GM18511 (cell line): ENCODE measurements around the gene FADS2.

Experiments used
- ATAC-seq: cut with Tn5 transposase; IDR thresholded peaks from one replicate; pipeline ENCODE4 v1.9.1; 2021; ENCODE audit warnings: mild to moderate bottlenecking, moderate library complexity; ENCODE audit not compliant: unreplicated experiment

Gene FADS2

DNA sequence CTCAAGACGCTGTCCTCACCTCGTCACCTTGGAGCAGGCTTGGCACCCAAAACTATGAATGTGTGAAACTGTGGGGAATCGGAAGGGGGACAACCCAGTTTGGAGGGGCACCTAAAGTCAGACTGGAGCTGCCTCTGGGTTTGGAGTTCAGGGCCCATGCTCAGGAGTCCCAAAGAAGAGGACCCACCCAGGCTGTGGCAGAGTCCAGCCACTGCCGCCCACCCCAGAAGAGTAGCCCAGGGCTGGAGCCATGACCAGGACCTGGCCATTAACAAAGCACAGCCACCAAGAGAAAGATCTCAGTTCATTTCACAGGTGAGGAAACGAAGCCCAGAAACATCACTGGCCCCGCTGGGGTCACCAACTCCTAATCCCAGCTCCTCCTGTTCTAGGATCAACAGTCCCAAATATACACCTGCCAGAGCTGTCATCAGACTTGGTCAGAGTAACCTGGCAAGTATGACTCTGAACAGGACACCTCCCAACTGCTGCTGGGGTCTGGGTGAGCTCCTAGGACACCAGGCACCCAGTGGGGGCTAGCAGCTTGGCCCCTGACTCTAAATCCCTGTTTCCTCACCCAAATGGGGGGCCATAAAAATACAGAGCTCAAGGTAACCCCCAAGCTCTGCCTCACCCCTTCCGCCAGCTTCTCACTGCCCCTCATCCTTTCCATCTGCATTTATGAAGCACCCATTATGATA lies 86.5 kb downstream of the FADS2 start:
- no peak for ATAC-seq

DNA sequence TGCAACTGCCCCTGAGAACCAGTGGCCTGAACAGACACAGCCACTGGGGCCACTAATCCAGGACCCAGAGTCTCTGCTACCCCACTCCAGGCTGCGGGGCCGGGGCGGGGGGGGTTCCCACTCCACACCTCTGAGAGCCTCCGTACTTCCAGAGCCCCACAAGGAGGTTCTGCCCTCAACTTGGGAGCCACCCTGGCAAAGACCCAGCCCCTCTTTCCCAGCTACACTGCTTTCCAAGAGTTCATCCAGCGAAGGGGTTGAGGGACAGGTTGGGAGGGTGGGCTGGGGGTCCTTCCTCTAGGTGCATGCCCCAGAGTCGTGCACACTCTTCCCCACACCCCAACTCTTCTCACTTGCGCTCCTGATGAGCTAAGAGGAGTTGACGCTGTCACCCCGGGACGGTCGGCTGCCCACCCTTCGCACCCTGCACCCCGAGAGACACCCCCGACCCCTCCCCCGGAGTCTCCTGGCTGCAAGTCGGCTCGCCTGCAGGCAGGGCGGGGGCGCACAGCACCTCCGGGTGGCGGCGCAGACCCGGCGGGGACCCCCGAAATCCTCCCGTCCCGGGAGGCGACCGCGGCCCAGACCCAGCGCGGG lies 88.7 kb downstream of the FADS2 start:
- ATAC-seq, result no peak
